Stimulated activated CD8-positive, alpha-beta memory T cell treated with anti-CD3 and anti-CD28 coated beads, Interleukin-7, amount 100 ng/mL, for 24 hours (primary cell): ENCODE data around the gene CHMP2B.

Experiments used
- DNase-seq: peaks from one replicate; pipeline ENCODE4 v3.0.0-alpha.2; 2020; ENCODE audit warnings: low read depth

The CHMP2B gene, protein sequence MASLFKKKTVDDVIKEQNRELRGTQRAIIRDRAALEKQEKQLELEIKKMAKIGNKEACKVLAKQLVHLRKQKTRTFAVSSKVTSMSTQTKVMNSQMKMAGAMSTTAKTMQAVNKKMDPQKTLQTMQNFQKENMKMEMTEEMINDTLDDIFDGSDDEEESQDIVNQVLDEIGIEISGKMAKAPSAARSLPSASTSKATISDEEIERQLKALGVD

DNA sequence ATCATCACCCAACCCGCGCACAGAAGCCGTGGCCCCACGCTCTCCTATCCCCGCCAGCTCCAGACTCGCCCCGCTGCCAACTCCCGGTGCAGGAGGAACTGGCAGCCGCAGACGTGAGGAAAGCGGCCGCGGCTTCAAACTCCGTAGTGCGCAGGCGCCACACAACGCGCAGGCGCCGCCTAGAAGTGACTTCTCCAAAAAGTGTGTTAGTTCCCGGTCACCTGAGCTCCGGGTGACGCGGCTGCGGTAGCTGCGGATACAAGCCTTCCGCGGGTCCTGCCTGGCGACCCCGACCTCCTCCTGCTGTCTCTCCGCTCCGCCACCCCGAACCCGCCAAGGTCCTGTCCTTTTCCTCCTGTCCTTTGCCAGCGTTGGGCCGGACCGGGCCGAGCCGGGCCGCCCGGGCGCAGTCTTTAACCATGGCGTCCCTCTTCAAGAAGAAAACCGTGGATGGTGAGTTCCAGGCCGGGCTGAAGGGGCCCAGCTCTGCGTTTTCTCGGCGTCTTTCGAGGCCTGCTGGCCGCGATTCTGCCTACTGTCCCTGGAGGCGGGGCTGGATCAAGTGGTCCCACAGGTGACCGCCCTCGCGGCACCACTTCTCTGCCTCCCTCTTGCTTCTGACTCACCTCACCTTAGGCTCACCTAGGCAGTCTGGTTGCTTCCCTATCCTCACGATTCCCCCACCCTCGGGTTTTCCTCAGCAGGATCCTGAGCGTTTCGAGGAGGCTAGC, at the start of gene CHMP2B:
TSS of gene CHMP2B (plus strand) at position 206 of the 731 bp plus-strand sequence. CDS start at position 420, 214 bp downstream.
- peak; percentile 80 for DNase-seq

DNA sequence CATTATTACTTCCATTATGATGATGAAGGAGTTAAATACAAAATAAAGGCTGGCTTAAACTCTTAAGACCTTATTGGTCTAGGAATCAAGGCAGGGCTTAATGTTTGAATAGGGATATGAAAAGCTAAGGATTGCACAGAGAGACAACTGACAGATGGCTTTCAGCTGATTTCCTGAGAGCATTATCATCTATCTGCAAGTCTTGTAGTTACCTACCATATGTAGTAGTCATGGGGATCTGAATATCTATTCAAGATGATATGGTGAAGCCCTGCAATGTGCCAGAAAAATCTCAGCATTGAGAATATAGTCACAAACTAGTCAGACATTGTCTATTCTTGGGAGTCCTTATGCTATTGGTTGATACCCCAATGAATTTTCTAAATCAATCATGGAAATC, 47.5 kb upstream of the CHMP2B start:
- no peak for DNase-seq

DNA sequence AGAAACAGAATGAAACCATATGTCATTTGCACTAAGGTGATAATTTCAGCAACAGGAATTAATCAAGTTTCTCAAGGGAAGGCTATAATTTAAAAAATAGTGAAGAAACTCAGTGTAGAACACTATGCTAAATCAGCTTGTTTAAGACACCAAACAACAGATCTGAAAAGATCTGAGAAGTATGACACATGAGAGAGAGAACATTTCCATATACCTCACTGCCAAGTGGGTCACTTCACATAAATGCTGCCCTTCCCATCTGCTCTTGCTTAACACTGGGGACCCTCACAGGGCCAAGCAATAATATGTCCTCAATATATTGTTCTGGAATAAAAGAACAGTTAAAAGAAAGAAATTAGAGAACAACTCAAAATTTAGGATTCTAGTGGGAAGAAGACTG, 45.6 kb upstream of the CHMP2B start:
- no peak for DNase-seq

DNA sequence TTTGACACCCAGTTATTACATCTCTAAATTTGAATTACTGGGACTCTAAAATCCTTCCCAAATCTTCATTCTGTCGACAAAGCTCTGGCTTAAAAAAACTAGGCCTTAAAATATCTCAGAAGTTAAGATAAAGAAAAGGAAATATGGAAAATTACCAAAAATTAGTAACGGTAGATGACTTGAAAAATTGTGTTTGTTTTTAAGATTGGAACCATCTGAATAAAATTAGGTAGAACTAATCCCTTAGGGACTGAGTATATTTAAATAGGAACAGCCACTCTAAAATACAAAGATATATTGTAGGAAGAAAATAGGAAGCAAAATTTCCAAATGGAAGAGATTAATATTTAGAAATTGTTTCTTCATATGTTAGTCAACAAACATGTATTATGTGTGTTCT, 45.1 kb upstream of the CHMP2B start:
- DNase-seq = no peak

DNA sequence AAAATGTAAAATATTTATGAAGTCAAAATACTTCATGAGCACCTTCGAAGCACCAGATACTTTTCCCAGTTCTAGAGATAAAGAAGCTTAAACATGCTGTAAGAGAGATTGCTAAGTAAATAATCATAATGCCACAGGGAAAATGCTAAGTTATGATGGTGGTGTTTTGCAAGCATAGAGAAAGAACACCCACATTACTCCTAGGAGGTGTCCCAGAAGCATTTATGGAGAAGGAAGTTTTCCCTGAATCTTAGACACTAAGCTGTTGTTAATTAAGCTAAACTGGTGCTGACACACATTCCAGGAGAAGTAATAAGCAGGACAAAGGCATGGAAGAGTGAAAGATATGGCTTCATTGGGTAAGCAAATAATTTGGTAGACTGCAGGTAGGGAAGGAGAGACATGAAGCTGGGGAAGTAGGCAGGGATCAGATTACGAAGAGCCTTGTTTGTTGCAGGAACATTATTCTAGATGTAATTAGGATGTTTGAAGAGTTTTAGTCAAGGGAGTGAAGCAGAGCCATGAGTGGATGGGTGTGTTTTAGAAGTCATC, 40.4 kb upstream of the CHMP2B start:
- no peak for DNase-seq

DNA sequence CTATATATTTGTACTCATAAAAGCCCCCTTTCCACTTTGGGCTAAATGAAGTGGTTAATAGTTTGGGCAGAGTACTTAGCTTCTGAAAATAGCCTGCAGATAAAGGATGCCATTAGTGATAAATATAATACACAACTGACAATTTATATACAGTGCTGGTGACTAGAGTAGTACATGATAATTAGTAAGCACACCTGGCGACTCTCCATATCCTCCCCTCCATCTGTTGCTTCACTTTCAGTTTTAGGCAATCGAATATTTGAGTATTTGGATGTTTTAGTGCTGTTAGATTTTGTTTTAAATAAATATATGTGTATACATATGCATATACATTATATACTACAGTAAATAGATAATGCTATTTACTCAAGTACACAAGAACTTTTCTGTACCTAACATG, 35.9 kb upstream of the CHMP2B start:
- no peak for DNase-seq

DNA sequence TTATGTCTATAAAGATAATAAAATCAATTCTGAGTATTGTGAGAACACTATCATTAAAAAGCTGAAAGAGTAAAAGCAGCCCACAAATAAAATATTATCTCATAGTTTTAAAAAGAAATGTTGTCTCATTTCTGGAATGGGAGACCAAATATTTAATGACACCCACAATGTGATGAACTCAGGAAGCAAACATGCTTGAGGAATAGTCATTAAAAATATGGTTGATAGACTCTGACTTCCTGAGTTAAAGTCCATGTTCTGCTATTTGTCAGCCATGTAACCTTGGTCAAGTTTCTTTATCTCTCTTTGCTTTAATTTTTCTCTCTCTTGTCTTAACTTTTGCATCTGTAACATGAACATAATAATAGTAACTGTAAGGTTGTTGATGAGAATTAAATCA, 35.5 kb upstream of the CHMP2B start:
- DNase-seq = no peak

DNA sequence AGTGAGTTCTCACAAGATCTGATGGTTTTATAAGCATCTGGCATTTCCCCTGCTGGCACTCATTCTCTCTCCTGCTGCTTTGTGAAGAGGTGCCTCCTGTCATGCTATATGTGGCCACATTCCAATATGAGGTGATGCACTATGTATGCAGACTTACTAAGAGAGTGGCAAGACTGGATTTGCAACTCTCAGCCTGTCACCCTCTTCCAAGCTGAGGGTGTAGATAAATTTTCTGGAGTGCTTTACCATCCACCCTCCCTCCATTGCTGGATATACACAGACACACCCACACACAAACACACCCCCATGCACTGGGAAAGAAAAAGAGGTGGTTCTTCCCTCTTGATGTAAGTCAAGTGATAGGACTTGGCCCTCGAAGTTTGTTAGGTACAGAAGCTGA, 30.2 kb upstream of the CHMP2B start:
- no peak for DNase-seq

DNA sequence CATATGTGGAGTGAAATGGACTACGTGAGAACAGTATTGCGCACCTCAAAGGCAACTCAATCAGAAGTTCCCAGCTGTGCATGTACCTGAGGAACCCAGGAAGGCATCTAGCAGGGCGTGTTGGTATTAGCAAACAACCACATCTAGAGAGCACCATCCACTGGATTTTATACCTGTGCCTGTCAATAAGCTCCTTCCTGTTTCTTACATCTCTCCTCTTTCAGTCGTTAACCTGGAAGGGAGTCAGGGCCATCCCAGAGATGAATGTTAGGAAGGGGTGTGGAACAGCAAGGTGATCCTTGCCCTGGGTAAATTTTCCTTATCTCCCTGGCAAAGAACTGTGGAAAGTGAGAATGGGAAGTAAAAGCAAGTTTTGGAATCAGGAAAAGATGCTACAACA, 29.6 kb upstream of the CHMP2B start:
- DNase-seq = no peak

DNA sequence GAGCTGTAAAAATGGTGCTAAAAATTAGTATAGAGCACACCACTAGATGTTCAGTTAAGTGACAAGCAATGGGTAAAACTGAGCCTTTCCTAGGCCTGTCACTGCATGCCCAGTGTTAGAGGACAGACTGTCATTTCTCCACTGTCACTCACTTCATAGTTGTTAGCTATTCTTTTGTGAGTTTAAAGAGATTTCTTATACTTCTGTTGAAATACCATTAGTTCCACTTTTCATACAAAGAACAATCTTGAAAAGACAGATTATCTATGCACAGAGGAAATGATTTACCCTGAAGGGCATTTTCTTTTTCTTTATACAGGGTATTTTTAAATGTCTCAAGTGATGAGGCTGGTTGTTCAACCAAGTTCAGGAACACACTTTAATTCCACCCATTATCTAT, 28.3 kb upstream of the CHMP2B start:
- DNase-seq = no peak

DNA sequence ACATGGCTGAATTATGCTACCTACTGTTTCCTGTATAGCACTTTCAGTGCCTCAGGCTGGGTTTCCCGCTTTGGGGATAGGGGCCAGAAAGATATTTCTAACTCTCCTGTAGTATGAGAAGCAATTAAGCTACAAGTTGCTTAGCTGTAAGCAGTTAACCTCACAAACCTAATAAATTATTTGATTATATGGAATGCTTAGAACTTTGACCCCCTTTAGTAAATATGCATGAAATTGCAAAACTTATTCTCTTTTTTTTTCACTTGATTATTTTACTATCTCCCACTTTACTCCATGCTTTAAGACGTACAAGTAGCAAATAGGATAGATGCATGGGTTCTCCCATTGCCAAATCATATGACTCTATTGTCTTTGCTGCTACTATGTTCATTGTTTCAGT, 27.5 kb upstream of the CHMP2B start:
- DNase-seq = no peak

DNA sequence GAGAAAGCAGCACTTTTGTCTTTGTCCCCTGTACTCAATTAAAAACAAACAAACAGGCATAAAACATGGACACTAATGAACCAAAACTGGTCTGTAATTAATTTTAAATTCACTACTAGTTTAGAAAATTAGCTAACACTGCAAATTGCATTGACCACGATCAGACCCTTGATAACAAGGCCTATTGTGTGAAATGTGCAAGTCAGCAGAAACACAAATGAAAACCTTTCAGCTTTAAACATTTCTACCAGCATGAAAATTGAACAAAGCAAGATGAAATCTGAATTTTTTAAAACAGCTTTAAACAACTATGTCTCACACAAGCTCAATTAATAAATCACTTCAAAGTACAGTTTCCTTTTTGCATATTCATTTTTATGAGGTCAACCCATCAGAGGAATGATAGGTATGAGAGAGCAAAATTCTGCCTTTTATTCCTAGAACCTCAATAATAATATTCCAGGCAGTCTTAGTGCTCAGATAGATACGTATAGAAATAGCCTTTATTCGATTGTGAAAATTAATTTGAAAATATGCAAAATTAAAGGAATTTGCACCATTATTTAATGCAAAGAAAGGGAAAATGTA, 27.0 kb upstream of the CHMP2B start:
- DNase-seq = no peak

DNA sequence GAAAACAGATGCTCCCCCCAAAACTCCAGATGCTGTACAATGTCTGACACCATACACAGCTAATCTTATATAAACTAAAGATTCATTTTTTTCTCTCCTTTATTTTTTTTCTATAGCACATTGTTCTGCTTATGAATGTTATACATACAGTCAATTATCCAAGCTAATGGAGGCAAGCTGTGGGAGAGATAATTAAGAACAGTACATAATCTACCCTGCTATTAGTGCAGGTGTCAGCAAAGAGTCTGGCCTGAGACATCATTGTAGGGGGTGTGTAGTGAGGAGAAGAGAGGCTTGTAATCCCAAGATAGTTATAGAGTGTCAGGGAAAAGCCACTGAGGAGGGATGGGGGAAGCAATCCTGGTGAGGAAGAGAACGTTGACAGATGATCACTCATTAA, 25.4 kb upstream of the CHMP2B start:
- no peak for DNase-seq

DNA sequence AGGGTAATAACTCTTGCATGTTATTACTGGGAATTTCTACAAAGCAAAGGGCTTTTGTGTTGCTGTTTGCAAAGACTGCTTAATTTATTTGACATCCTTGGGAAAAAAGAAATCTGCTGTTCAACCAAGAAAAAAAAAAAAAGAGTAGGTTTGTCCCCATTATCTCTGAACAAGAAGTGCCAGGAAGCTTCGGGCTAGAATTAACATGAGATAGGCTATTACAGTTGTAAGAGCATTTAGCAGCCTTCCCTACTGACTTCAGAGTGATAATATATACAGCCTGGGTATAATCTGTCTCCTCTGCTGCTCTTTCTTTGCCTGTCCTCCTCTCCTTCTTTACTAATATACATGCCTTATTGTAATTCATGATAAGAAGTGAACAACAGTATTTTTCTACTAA, 23.3 kb upstream of the CHMP2B start:
- DNase-seq = no peak

DNA sequence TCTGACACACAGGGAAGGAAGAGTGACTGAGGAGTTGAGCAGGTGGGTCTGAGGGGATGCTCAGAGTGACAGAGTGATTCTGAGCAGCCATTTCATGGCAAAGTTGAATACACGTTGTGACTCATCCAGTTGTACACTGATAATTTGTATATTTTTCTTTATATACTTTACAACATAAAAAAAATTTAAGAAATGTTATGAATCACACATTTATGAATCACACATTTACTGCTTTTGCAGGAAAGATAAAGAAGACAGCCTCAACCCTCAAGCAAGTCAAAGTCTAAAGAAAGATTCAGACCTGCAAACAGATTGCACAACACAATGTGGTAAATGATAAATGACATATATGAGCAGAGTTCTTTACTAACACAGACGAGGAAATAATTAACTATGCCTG, 21.0 kb upstream of the CHMP2B start:
- DNase-seq = no peak

DNA sequence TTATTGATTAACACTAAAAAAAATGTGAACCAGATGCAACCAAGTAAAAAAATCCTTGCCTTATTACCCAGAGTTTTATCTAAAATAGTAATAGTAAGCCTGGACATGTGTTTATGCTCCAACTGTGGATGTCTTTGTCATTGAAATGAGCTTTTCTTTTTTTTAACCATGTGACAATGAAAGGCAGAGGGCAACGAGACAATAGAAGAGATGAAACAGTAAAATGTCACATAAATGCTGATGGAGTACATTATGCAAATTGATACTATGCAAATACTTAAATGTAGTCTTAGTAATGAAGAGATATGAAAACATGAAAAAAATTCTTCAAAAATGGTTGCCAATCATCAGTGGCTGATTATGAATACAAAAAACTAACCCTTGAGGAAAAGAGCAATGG, 20.5 kb upstream of the CHMP2B start:
- no peak for DNase-seq

DNA sequence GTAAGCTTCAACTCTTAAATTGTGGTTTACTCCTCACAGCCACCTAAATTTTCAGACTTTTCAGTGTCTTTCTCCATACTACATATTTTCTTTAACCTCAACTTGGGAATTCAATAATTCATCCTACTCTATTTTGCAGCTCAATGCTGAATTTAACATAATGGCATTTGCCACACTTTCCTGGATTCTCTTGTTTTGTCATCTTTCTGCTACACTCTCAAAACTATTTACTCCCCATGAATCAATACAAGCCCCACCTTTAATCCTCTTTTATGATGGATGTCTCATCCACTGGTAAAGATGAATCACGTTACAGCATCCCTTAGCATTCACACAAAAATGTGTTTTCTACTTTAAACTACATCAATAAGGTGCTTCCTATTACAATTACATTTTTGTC, 19.6 kb upstream of the CHMP2B start:
- DNase-seq = no peak

DNA sequence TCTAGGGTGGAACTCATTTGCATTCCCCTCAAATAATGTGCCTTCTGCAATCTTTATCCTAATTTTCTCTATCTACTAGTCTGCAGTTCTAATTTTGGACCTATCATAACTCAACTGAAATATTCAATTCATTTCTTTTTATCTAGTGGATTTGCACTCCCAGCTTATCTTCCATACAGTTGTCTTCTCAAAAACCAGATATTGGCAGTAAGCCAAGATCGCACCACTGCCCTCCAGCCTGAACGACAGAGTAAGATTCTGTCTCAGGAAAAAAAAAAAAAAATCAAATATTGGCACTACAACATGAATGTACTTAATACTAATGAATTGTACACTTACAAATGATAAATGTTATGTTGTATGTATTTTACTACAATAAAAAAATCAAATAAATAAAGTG, 18.0 kb upstream of the CHMP2B start:
- DNase-seq = no peak

DNA sequence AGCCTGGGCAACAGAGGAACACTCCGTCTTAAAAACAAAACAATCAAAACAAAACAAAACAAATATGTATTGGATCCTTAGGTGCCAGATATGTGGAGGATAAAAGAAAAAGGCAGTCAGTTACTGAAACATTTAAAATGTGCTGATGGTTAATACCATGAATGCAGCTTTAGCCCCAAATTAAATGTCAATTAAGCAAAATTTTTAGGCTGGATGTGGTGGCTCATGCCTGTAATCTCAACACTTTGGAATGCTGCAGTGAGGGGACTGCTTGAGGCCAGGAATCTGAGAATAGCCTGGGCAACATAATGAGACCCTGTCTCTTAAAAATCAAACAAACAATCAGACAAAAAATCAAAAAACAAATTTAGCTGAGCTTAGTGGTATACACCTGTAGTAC, 8.5 kb upstream of the CHMP2B start:
- no peak for DNase-seq

DNA sequence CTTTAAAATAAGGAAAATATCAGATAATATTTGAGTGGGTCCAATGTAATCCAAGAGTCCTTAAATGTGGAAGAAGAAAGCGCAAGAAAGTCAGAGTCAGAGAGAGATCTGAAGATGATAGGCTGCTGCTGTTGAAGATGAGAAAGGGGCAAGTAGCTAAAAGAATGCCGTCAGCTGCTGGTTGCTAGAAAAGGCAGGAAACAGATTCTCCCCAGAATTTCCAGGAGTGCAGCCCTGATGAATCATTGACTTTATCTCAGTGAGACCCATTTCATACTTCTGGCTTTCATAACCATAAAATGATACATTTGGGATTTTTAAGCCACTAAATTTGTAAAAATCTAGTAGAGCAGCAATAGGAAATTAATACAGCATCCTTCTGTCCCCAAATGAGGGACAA, 7.5 kb upstream of the CHMP2B start:
- no peak for DNase-seq

DNA sequence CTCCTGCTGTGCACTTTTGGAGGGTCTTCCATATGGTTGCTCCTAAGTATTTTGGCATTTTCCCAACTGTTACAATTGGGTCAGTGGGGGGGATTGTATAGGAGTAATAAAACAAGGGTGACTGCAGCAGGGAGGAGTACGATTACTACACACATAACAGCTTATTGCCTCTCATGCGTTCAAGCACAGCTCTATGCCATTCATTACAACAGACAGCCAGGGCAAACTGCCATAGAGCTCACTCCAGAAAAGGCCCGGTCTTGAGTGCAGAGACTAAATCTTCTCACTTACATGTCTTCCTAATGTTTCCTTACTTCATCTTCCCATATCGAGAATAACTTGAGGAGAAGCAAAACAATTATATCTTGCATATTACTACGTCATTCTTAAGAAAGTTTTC, 1.4 kb upstream of the CHMP2B start:
- DNase-seq = no peak

DNA sequence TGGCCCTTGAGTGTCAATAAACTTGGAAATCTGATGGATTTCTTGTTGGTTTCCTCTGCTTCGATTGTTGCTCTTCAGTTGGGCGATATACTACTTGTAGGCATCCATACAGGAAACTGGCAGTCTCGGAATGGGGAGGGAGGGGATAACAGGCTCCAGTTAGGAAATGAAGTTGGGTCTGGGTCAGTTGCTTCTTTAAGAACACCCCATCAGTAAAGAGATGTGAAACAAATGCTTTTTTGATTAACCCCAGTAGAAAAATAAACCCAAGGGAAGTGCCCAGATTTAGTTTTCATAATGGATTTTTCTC, 681 bp downstream of the CHMP2B start:
- DNase-seq = no peak

DNA sequence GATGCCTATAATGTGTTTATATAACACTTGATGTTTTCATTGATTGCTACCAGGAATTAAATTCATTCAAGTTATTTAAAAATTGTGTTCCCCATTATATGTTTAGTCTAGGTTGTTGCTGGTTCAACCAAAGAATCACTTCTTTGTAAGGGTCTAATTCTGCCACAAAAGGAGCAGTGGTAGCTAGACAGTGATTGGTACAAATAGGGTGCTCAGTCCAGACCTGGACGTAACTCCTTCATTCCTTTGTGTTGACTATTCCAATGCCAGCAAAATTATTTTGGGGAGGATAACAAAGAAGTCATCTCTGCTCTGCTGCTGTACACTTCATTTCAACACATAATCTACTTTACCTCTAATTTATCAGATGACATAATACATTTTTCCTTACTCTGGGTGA, 1.2 kb downstream of the CHMP2B start:
- no peak for DNase-seq

DNA sequence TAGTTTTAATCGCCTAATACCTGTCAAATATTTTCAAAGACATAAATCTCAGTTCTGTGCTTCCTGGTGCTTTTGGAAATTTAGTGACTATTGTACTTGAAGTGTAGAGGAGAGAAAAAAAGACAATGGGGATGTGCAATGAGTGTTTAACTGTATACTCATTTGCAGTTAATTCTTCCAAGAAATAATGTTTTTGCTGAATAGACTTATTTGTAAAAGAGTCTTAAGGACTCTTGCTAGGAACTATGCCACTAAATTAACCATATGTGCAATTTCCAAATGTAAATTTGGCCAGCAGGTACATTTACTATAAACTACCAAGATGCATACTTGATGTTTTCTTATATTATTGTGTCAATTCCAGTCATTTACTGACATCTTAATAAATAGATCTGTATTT, 2.0 kb downstream of the CHMP2B start:
- DNase-seq = no peak
